NAMALWA (cell line): ENCODE results near the gene RPTOR.
"Not testable (repeated sequence)": the region's sequence is repeated elsewhere in the genome, so short reads cannot be mapped to it uniquely, and the experiment has no call there.

Source experiments
- DNase-seq: peaks from one replicate; pipeline ENCODE4 v3.0.0-alpha.2; 2015; ENCODE audit warnings: low spot score

RPTOR gene

GRCh38 chr17:80615376-80615775 lies 70.7 kb downstream of the RPTOR start:
- DNase-seq: no peak

GRCh38 chr17:80616705-80617104 lies 72.1 kb downstream of the RPTOR start:
- no peak for DNase-seq

- DNase-seq: no peak
These were observed 73.7 kb downstream of the RPTOR start for GRCh38 chr17:80618304-80618703.

- no peak for DNase-seq
These were observed 75.0 kb downstream of the RPTOR start for GRCh38 chr17:80619535-80620235.

- DNase-seq: no peak
These were observed 76.8 kb downstream of the RPTOR start for GRCh38 chr17:80621335-80621996.

- DNase-seq: no peak
These were observed 77.3 kb downstream of the RPTOR start for GRCh38 chr17:80621997-80622357.

GRCh38 chr17:80624864-80625263 lies 80.2 kb downstream of the RPTOR start:
- no peak for DNase-seq

- DNase-seq: no peak
These were observed 81.0 kb downstream of the RPTOR start for GRCh38 chr17:80625627-80626026.

GRCh38 chr17:80628881-80629280 lies 84.2 kb downstream of the RPTOR start:
- not testable (repeated sequence) for DNase-seq

GRCh38 chr17:80629298-80630028 lies 84.8 kb downstream of the RPTOR start:
- no peak for DNase-seq

- DNase-seq: no peak
These were observed 86.0 kb downstream of the RPTOR start for GRCh38 chr17:80630560-80631120.

- no peak for DNase-seq
These were observed 86.8 kb downstream of the RPTOR start for GRCh38 chr17:80631142-80632045.

- DNase-seq: no peak
These were observed 87.5 kb downstream of the RPTOR start for GRCh38 chr17:80632046-80632581.

- DNase-seq: no peak
These were observed 88.6 kb downstream of the RPTOR start for GRCh38 chr17:80633207-80633606.

GRCh38 chr17:80633994-80634566 lies 89.4 kb downstream of the RPTOR start:
- no peak for DNase-seq

GRCh38 chr17:80636361-80637018 lies 91.9 kb downstream of the RPTOR start:
- DNase-seq: no peak

GRCh38 chr17:80637048-80637781 lies 92.6 kb downstream of the RPTOR start:
- no peak for DNase-seq

GRCh38 chr17:80639658-80640057 lies 95.0 kb downstream of the RPTOR start:
- no peak for DNase-seq

- no peak for DNase-seq
These were observed 95.9 kb downstream of the RPTOR start for GRCh38 chr17:80640366-80641084.
